ENCODE results near the gene RTN3. TPM values are rescaled to one million over a fixed set of nuclear protein-coding genes. Genes with fewer than 3 reads are reported as not detected.
"Not testable (repeated sequence)": the region's sequence is repeated elsewhere in the genome, so short reads cannot be mapped to it uniquely, and the experiment has no call there.

Gene RTN3
- 101 TPM for total RNA-seq

- DNase-seq (ENCODE audit: low spot score) = peak; percentile 98
- intact Hi-C loops (cut with DNase I) = no loop called here
- ATAC-seq = peak; percentile 97
These were observed at the start of gene RTN3 for GRCh38 chr11:63681321-63682065. Gene RTN3 (plus strand): TSS chr11:63681500. CDS start chr11:63681637, 137 bp downstream.

GRCh38 chr11:63635762-63636465, 45.4 kb upstream of the RTN3 start:
- ATAC-seq (peak; percentile 87), DNase-seq (ENCODE audit: low spot score) (peak; percentile 79)
- intact Hi-C loops (cut with DNase I) = no loop called here

GRCh38 chr11:63638436-63638835, 42.9 kb upstream of the RTN3 start:
- DNase-seq (ENCODE audit: low spot score); ATAC-seq; intact Hi-C loops (cut with DNase I): not testable (repeated sequence)

GRCh38 chr11:63639199-63639832, 42.0 kb upstream of the RTN3 start:
- intact Hi-C loops (cut with DNase I) = no loop called here
- DNase-seq (ENCODE audit: low spot score) (no peak), ATAC-seq (peak; percentile 42)

- intact Hi-C loops (cut with DNase I) = loop anchor here (10.0 kb wide), 2 partner anchors 93 to 167 kb away; no protein-coding TSS in a partner anchor
- no peak for ATAC-seq
- no peak for DNase-seq (ENCODE audit: low spot score)
These were observed 39.6 kb upstream of the RTN3 start for GRCh38 chr11:63641727-63642126.

GRCh38 chr11:63643205-63643604, 38.1 kb upstream of the RTN3 start:
- DNase-seq (ENCODE audit: low spot score) (no peak), ATAC-seq (no peak)
- intact Hi-C loops (cut with DNase I) = loop anchor here (10.0 kb wide), 2 partner anchors 92 to 168 kb away; no protein-coding TSS in a partner anchor

- no peak for ATAC-seq
- no peak for DNase-seq (ENCODE audit: low spot score)
- intact Hi-C loops (cut with DNase I) = no loop called here
These were observed 28.6 kb upstream of the RTN3 start for GRCh38 chr11:63652671-63653070.

GRCh38 chr11:63660972-63661371, 20.3 kb upstream of the RTN3 start:
- DNase-seq (ENCODE audit: low spot score) = no peak
- no peak for ATAC-seq
- intact Hi-C loops (cut with DNase I) = no loop called here

GRCh38 chr11:63663809-63664208, 17.5 kb upstream of the RTN3 start:
- no peak for ATAC-seq
- intact Hi-C loops (cut with DNase I) = no loop called here
- DNase-seq (ENCODE audit: low spot score) = no peak

- intact Hi-C loops (cut with DNase I) = no loop called here
- ATAC-seq (no peak), DNase-seq (ENCODE audit: low spot score) (no peak)
These were observed 14.4 kb upstream of the RTN3 start for GRCh38 chr11:63666874-63667273.

GRCh38 chr11:63667995-63668795, 13.1 kb upstream of the RTN3 start:
- intact Hi-C loops (cut with DNase I) = no loop called here
- ATAC-seq (no peak), DNase-seq (ENCODE audit: low spot score) (no peak)

GRCh38 chr11:63670096-63670432, 11.2 kb upstream of the RTN3 start:
- ATAC-seq = no peak
- intact Hi-C loops (cut with DNase I) = no loop called here
- no peak for DNase-seq (ENCODE audit: low spot score)

GRCh38 chr11:63670433-63671321, 10.6 kb upstream of the RTN3 start:
- intact Hi-C loops (cut with DNase I) = no loop called here
- peak; percentile 76 for DNase-seq (ENCODE audit: low spot score)
- ATAC-seq = peak; percentile 57

GRCh38 chr11:63671322-63672155, 9.8 kb upstream of the RTN3 start, which contains the start of gene ATL3:
Gene ATL3 (minus strand): TSS chr11:63671376. CDS start chr11:63671335, 41 bp downstream.
- intact Hi-C loops (cut with DNase I) = no loop called here
- DNase-seq (ENCODE audit: low spot score) (peak; percentile 99), ATAC-seq (peak; percentile 98)

- DNase-seq (ENCODE audit: low spot score) (no peak), ATAC-seq (no peak)
- intact Hi-C loops (cut with DNase I) = no loop called here
These were observed 9.2 kb upstream of the RTN3 start for GRCh38 chr11:63672156-63672463.

GRCh38 chr11:63672936-63673539, 8.3 kb upstream of the RTN3 start:
- DNase-seq (ENCODE audit: low spot score) = no peak
- no peak for ATAC-seq
- intact Hi-C loops (cut with DNase I) = no loop called here

GRCh38 chr11:63673579-63673978, 7.7 kb upstream of the RTN3 start:
- DNase-seq (ENCODE audit: low spot score) (no peak), ATAC-seq (no peak)
- intact Hi-C loops (cut with DNase I) = no loop called here

Data from sciatic nerve (tissue), 2 donors.